ENCODE measurements around the gene MAD2L2.

The MAD2L2 gene

GRCh38 chr1:11629184-11630016 is 51.5 kb downstream of the MAD2L2 start:
- no peak for DNase-seq (ENCODE audit: low read depth)

GRCh38 chr1:11628767-11629166 is 52.2 kb downstream of the MAD2L2 start:
- no peak for DNase-seq (ENCODE audit: low read depth)

- DNase-seq (ENCODE audit: low read depth) = no peak
These were observed 54.4 kb downstream of the MAD2L2 start for GRCh38 chr1:11626551-11626950.

All from activated T-helper 9 cell treated with anti-CD3 and anti-CD28 coated beads, Interleukin-2, amount 50 U/mL, for 16 hours (primary cell).